Measurements from ENCODE around the gene NR4A1. TPM values are rescaled to one million over a fixed set of nuclear protein-coding genes. Genes with fewer than 3 reads are reported as not detected.

NR4A1 gene
- total RNA-seq, 4 donors from 2014 or later: 26.2 to 88.1 (median 59.4) TPM

DNA sequence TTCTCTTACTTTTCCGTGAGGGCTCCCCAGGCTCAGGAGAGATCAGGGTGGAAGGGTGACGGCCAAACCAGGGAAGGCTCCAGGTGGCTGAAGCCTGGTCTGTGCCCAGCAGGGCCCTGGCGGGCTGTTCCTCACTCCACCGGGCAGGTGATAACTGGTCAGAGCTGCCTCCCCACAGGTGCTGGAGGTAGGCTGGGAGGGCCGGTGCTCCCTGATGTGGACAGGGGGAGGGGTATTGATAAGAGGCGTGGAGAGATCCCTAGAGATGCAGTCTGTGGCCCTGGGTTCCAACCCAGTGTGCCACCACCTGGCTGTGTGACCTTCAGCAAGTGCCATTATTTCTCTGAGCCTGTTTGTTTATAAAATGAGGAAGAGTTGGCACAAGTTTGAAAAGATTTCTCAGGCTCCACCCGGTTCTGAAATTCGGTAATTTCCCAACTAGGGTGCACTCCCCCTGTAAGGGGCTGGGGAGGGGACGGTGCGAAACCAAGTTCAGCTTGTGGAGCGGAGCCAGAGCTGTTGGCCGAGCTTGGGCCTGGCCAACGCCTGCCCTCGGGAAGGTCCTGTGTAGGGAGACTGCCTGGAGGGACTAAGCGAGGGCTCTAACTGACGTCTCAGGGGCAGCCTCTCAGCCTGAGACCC lies 1.0 kb upstream of the NR4A1 start:
- Histone ChIP-seq H3K4me1 (peaks cover 66 to 86% (median 76%) of the 10 kb centered on the region in 4 donors), H3K36me3 (peaks cover 0 to 46% (median 13%) of the 10 kb centered on the region in 4 donors), H3K27me3 (no peaks in the 10 kb centered on the region), H3K27ac (replicated peaks in 1 of 4) (peak overlapping the region; percentile 95 to 100 (median 98)), H3K4me3 (peak overlapping the region; percentile 65 to 75 (median 70)), H3K9me3 (no peaks in the 10 kb centered on the region)
- TF ChIP-seq EP300 (IDR thresholded peaks at IDR 0.05) (no peak), POLR2AphosphoS5 (IDR thresholded peaks at IDR 0.05) (no peak), CTCF (IDR thresholded peaks at IDR 0.05) (no peak), POLR2A (IDR thresholded peaks at IDR 0.05; ENCODE audit: low read depth) (no peak)
- WGBS: 41% methylated on average over 12 of the region's 16 CpGs
- intact Hi-C loops (cut with DNase I): no loop called here
- no peak for DNase-seq (ENCODE audit: extremely low spot score)

DNA sequence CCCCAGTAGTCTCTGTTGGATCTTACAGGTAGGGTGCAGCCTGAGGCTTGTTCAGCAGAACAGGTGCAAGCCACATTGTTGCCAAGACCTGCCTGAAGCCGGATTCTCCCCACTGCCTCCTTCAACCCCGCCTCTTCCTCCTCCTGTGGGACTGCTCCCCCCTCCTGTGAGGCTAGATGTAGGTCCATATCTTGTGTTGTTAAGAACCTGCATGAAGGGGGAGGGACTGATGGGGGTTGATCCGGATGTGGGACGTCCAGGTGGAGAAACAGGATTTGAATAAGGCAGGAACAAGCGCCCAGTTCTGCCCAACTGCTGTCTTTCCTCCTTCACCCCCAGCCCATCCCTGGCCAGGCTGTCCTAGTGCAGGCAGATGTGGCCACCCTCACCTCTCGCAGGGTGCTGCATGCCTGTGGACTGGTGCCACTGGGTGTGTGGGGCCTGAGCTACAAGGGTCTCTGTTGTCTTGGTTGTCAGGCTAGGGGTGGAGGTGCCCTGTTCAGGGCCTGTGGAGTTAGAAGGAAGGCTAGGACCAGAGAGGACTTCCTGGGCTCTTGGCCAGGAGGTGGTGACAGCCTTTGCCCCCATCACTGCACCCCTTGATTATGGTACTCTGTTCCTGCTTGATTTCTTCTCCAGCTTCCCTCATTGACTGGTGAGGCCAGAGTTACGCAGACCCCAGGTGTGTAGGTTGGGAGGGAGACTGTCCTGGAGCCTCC lies 1.4 kb downstream of the NR4A1 start:
- Histone ChIP-seq H3K27ac (replicated peaks in 1 of 4) (peak overlapping the region; percentile 95 to 100 (median 98)), H3K4me3 (peak overlapping the region; percentile 65 to 75 (median 70)), H3K36me3 (peaks cover 0 to 53% (median 36%) of the 10 kb centered on the region in 4 donors), H3K9me3 (no peaks in the 10 kb centered on the region), H3K4me1 (peaks cover 72 to 75% (median 74%) of the 10 kb centered on the region in 4 donors), H3K27me3 (no peaks in the 10 kb centered on the region)
- TF ChIP-seq POLR2AphosphoS5 (IDR thresholded peaks at IDR 0.05) (peak; percentile 53 to 84), POLR2A (IDR thresholded peaks at IDR 0.05; ENCODE audit: low read depth) (peak; percentile 3), CTCF (IDR thresholded peaks at IDR 0.05) (no peak), EP300 (IDR thresholded peaks at IDR 0.05) (no peak)
- intact Hi-C loops (cut with DNase I): no loop called here
- 49% methylated on average over 7 of the region's 7 CpGs for WGBS
- DNase-seq (ENCODE audit: extremely low spot score): no peak

GRCh38 chr12:52053536-52054209 lies 2.4 kb downstream of the NR4A1 start:
- Histone ChIP-seq H3K4me3 (peak overlapping the region; percentile 65 to 75 (median 70)), H3K9me3 (no peaks in the 10 kb centered on the region), H3K27ac (replicated peaks in 1 of 4) (peak overlapping the region; percentile 95 to 100 (median 98)), H3K36me3 (peaks cover 0 to 64% (median 47%) of the 10 kb centered on the region in 4 donors), H3K27me3 (no peaks in the 10 kb centered on the region), H3K4me1 (peaks cover 65 to 82% (median 77%) of the 10 kb centered on the region in 4 donors)
- TF ChIP-seq POLR2A (IDR thresholded peaks at IDR 0.05; ENCODE audit: low read depth): no peak
- no peak for TF ChIP-seq EP300 (IDR thresholded peaks at IDR 0.05)
- TF ChIP-seq POLR2AphosphoS5 (IDR thresholded peaks at IDR 0.05): peak; percentile 29 to 39
- no peak for TF ChIP-seq CTCF (IDR thresholded peaks at IDR 0.05)
- WGBS: 66% methylated on average over 8 of the region's 9 CpGs
- intact Hi-C loops (cut with DNase I): no loop called here
- DNase-seq (ENCODE audit: extremely low spot score): no peak

GRCh38 chr12:52054231-52054832 lies 3.1 kb downstream of the NR4A1 start:
- TF ChIP-seq POLR2A (IDR thresholded peaks at IDR 0.05; ENCODE audit: low read depth) (no peak), CTCF (IDR thresholded peaks at IDR 0.05) (no peak), EP300 (IDR thresholded peaks at IDR 0.05) (no peak), POLR2AphosphoS5 (IDR thresholded peaks at IDR 0.05) (peak in 1 of 2 donors; percentile 18)
- Histone ChIP-seq H3K4me1 (peaks cover 59 to 87% (median 80%) of the 10 kb centered on the region in 4 donors), H3K27ac (replicated peaks in 1 of 4) (peak overlapping the region; percentile 95 to 100 (median 98)), H3K9me3 (no peaks in the 10 kb centered on the region), H3K4me3 (peak overlapping the region; percentile 65 to 75 (median 70)), H3K27me3 (no peaks in the 10 kb centered on the region), H3K36me3 (peaks cover 0 to 70% (median 52%) of the 10 kb centered on the region in 4 donors)
- intact Hi-C loops (cut with DNase I): no loop called here
- DNase-seq (ENCODE audit: extremely low spot score): no peak
- 83% methylated on average over 21 of the region's 21 CpGs for WGBS
